Endothelial cell of umbilical vein (primary cell): ENCODE data around the gene VIP. TPM values are rescaled to one million over a fixed set of nuclear protein-coding genes. Genes with fewer than 3 reads are reported as not detected.
A peak's percentile ranks its signal among the peaks of the same experiment; 100 is the strongest.

Experiments
- BruUV-seq: library from RNA; stranded (reverse); fragments of 400-500 nt; replicated peaks from 2 replicates; lab custom pipeline; 2021; lab: Mats Ljungman, UMichigan
- CTCF ChIA-PET: fragments of 300-600, 350-600 bp; sonication (Branson Sonifier 250); formaldehyde crosslinking; loops from one replicate; lab custom pipeline; 2021; ENCODE audit warnings: antibody characterized with exemption, inconsistent platforms; lab: Charles Lee
- POLR2A ChIA-PET: fragments of 300-600, 350-600 bp; sonication (Branson Sonifier 250); formaldehyde crosslinking; loops from one replicate; lab custom pipeline; 2021; ENCODE audit warnings: antibody characterized with exemption, inconsistent platforms; lab: Charles Lee
- DNase-seq: peaks from one replicate; pipeline ENCODE4 v3.0.0-alpha.2; 2011; ENCODE audit warnings: low read depth, low spot score
- FAIRE-seq: peaks from 2 replicates; lab custom pipeline; 2011; peaks lifted over from hg19 to GRCh38; lab: Jason Lieb, UNC
- H2AFZ ChIP-seq: 2 replicates; pipeline ENCODE4 v1.6.0; 2012; ENCODE audit warnings: low read depth, low read length, control low read depth, inconsistent platforms
- H3K27ac ChIP-seq: 2 replicates; pipeline ENCODE4 v1.5.1; 2011; ENCODE audit warnings: low read depth, mild to moderate bottlenecking, control low read depth, low read length, moderate library complexity; ENCODE audit not compliant: insufficient read depth
- H3K27me3 ChIP-seq, 2 experiments: 2 replicates each; pipeline versions ENCODE4 v1.6.0 to v1.6.1; 2011; ENCODE audit warnings: low read length in 2 of 2, mixed read lengths in 1 of 2; ENCODE audit not compliant: control insufficient read depth in 2 of 2, insufficient read depth in 2 of 2
- H3K36me3 ChIP-seq, 2 experiments: 2 replicates in 1 of 2; 3 replicates in 1 of 2; pipeline ENCODE4 v1.5.1; 2011; ENCODE audit warnings: low read length in 2 of 2, mild to moderate bottlenecking in 1 of 2, moderate library complexity in 1 of 2; ENCODE audit not compliant: control insufficient read depth in 2 of 2, insufficient read depth in 2 of 2; ENCODE audit errors: extremely low read depth in 1 of 2
- H3K4me1 ChIP-seq: 3 replicates; pipeline ENCODE4 v1.5.1; 2011; ENCODE audit warnings: mild to moderate bottlenecking, low read length; ENCODE audit not compliant: control insufficient read depth, insufficient read depth; ENCODE audit errors: extremely low read depth
- H3K4me2 ChIP-seq: 2 replicates; pipeline ENCODE4 v1.6.1; 2011; ENCODE audit warnings: low read length, control low read depth, mixed read lengths; ENCODE audit not compliant: insufficient read depth
- H3K4me3 ChIP-seq, 3 experiments: fragments of 200-600 bp in 1 of 3; sonication (generic), shearing (Covaris generic) in 1 of 3; replicated peaks in 1 of 3; 2 replicates each; pipeline ENCODE4 v1.5.1; 2011 to 2016; ENCODE audit warnings: control low read depth in 3 of 3, low read length in 3 of 3, mild to moderate bottlenecking in 2 of 3, inconsistent platforms in 1 of 3, low read depth in 1 of 3, moderate library complexity in 1 of 3; ENCODE audit not compliant: insufficient read depth in 1 of 3
- H3K79me2 ChIP-seq: 2 replicates; pipeline ENCODE4 v1.6.0; 2012; ENCODE audit warnings: low read length, inconsistent platforms; ENCODE audit not compliant: control insufficient read depth, insufficient read depth
- H3K9ac ChIP-seq: replicated peaks from 2 replicates; pipeline ENCODE3; 2011; ENCODE audit warnings: low read length, control low read depth; ENCODE audit not compliant: insufficient read depth; ENCODE audit errors: extremely low read depth
- H3K9me1 ChIP-seq: replicated peaks from 3 replicates; pipeline ENCODE4 v1.6.0; 2011; ENCODE audit warnings: mild to moderate bottlenecking, low read length; ENCODE audit not compliant: control insufficient read depth, insufficient read depth; ENCODE audit errors: extremely low read depth
- H3K9me3 ChIP-seq: replicated peaks from 2 replicates; pipeline ENCODE4 v1.5.1; 2012; ENCODE audit warnings: low read length, inconsistent platforms; ENCODE audit not compliant: control insufficient read depth, insufficient read depth
- H4K20me1 ChIP-seq: replicated peaks from 2 replicates; pipeline ENCODE3; 2011; ENCODE audit warnings: mild to moderate bottlenecking, low read length; ENCODE audit not compliant: control insufficient read depth, insufficient read depth; ENCODE audit errors: extremely low read depth
- CTCF ChIP-seq, 2 donors: IDR thresholded peaks; 1 replicate in 1 of 2; 2 replicates in 1 of 2; pipeline ENCODE4 v1.5.1; 2011; ENCODE audit warnings: low read length in 2 of 2, mild to moderate bottlenecking in 2 of 2, moderate library complexity in 2 of 2, control low read depth in 1 of 2, inconsistent platforms in 1 of 2, low read depth in 1 of 2; ENCODE audit not compliant: insufficient read depth in 1 of 2; ENCODE audit errors: extremely low read depth in 1 of 2
- EZH2 ChIP-seq: IDR thresholded peaks from 2 replicates; pipeline ENCODE4 v1.6.1; 2012; ENCODE audit warnings: borderline replicate concordance, low read depth, mild to moderate bottlenecking, moderate library complexity, low read length, inconsistent platforms; ENCODE audit not compliant: severe bottlenecking
- FOS ChIP-seq: IDR thresholded peaks from 2 replicates; pipeline ENCODE4 v1.6.1; 2011; ENCODE audit warnings: mild to moderate bottlenecking, low read length, moderate library complexity, borderline replicate concordance; ENCODE audit not compliant: insufficient read depth
- GATA2 ChIP-seq: IDR thresholded peaks from 2 replicates; pipeline ENCODE4 v1.7.0; 2011; ENCODE audit warnings: low read depth, mild to moderate bottlenecking, moderate library complexity, mixed read lengths, low read length; ENCODE audit not compliant: insufficient read length, insufficient read depth
- JUN ChIP-seq: IDR thresholded peaks from 2 replicates; pipeline ENCODE4 v1.6.1; 2011; ENCODE audit warnings: borderline replicate concordance, low read depth; ENCODE audit not compliant: insufficient read length, insufficient read depth
- MAX ChIP-seq: IDR thresholded peaks from 2 replicates; pipeline ENCODE4 v1.6.1; 2011; ENCODE audit not compliant: insufficient read depth, insufficient read length
- MYC ChIP-seq: IDR thresholded peaks from one replicate; pipeline ENCODE4 v1.6.1; 2011; ENCODE audit warnings: mild to moderate bottlenecking, low read depth, low read length
- POLR2A ChIP-seq: IDR thresholded peaks from 2 replicates; pipeline ENCODE4 v1.6.1; 2012; ENCODE audit warnings: low read depth, mild to moderate bottlenecking, control low read depth, low read length
- POLR2AphosphoS5 ChIP-seq: IDR thresholded peaks from 2 replicates; pipeline ENCODE4 v1.6.1; 2012; ENCODE audit warnings: low read depth, mild to moderate bottlenecking, control low read depth, low read length, moderate library complexity; ENCODE audit not compliant: insufficient read depth
- dilution Hi-C: fragments of 300-500 bp; cut with MboI; formaldehyde crosslinking; loops from one replicate; pipeline ENCODE4 v1.15.0; 2019; ENCODE audit warnings: low sequenced_read_pairs; ENCODE audit not compliant: extremely low pct_ligation_motif_present
- intact Hi-C: fragments of 100-400 bp; cut with micrococcal nuclease; formaldehyde crosslinking; loops from one replicate; pipeline ENCODE4 v1.10.0; 2022
- polyA plus RNA-seq, 4 experiments: library from polyadenylated mRNA; depleted of rRNA in 3 of 4; stranded (reverse) in 3 of 4; unstranded in 1 of 4; fragments of >200 nt; gene quantifications; 2 replicates each; pipeline versions ENCODE4 v1.2.1 to v1.2.3, GENCODE V29; 2011 to 2012; ENCODE audit warnings: missing spikeins in 1 of 4
- total RNA-seq: library from RNA; stranded (reverse); gene quantifications from 2 replicates; pipeline ENCODE4 v1.2.3, GENCODE V29; 2021

Gene VIP
- total and polyA plus RNA-seq, 2 donors (not counting 3 experiments of a cell fraction or from before 2014, with no cell fraction given), result 0.70 to 2.0 TPM

GRCh38 chr6:152705327-152705726, 45.3 kb upstream of the VIP start:
- peaks cover 6% of the 10 kb centered on the region for H3K9me3 ChIP-seq
- H2AFZ ChIP-seq, result no peak overlapping the region
- H3K4me2 ChIP-seq, result peak overlapping the region; percentile 42
- no TSS peak for BruUV-seq
- H4K20me1 ChIP-seq, result peaks cover 16% of the 10 kb centered on the region
- H3K36me3 ChIP-seq, result peaks cover 0 to 6% of the 10 kb centered on the region in 2 experiments
- H3K27me3 ChIP-seq, result no peaks in the 10 kb centered on the region
- no peak for FAIRE-seq
- H3K27ac ChIP-seq, result no peak overlapping the region
- H3K9me1 ChIP-seq, result no peaks in the 10 kb centered on the region
- POLR2A ChIA-PET, result no interaction called here
- H3K79me2 ChIP-seq, result peaks cover 83% of the 10 kb centered on the region
- intact Hi-C loops, result no loop called here
- dilution Hi-C loops, result no loop called here
- peaks cover 33% of the 10 kb centered on the region for H3K4me1 ChIP-seq
- TF ChIP-seq GATA2 (no peak), CTCF (IDR thresholded peaks at IDR 0.05; ENCODE audit: extremely low read depth in 1 of 2, insufficient read depth in 1 of 2, low read depth in 1 of 2, low read length in 2 of 2) (no peak), EZH2 (no peak), POLR2A (no peak), JUN (no peak)
- CTCF ChIA-PET, result interaction anchor here (1.1 to 2.1 kb wide), 2 partner anchors 9 to 10 kb away, joined by 4 read pairs; no protein-coding TSS in a partner anchor
- DNase-seq, result no peak
- no peak overlapping the region for H3K4me3 ChIP-seq
- H3K9ac ChIP-seq, result no peak overlapping the region

- ChIA-PET CTCF (interaction anchor here (1.1 kb wide), 2 partner anchors 11 to 45 kb away, joined by 3 to 4 read pairs; no protein-coding TSS in a partner anchor), POLR2A (no interaction called here)
- intact Hi-C loops (no loop called here), dilution Hi-C loops (no loop called here)
- H3K4me2 ChIP-seq, result no peak overlapping the region
- H2AFZ ChIP-seq, result no peak overlapping the region
- H4K20me1 ChIP-seq, result peaks cover 13% of the 10 kb centered on the region
- no peaks in the 10 kb centered on the region for H3K9me1 ChIP-seq
- FAIRE-seq, result no peak
- no peaks in the 10 kb centered on the region for H3K27me3 ChIP-seq
- DNase-seq, result no peak
- H3K4me1 ChIP-seq, result peaks cover 22% of the 10 kb centered on the region
- no TSS peak for BruUV-seq
- H3K9ac ChIP-seq, result no peak overlapping the region
- no peak overlapping the region for H3K27ac ChIP-seq
- TF ChIP-seq GATA2 (no peak), POLR2A (no peak), CTCF (IDR thresholded peaks at IDR 0.05; ENCODE audit: extremely low read depth in 1 of 2, insufficient read depth in 1 of 2, low read depth in 1 of 2, low read length in 2 of 2) (no peak), POLR2AphosphoS5 (no peak), MYC (no peak), MAX (no peak), FOS (no peak), EZH2 (no peak), JUN (no peak)
- H3K4me3 ChIP-seq, result no peak overlapping the region
- H3K36me3 ChIP-seq, result peaks cover 0 to 5% of the 10 kb centered on the region in 2 experiments
- H3K9me3 ChIP-seq, result no peaks in the 10 kb centered on the region
- peaks cover 86% of the 10 kb centered on the region for H3K79me2 ChIP-seq
Measured at GRCh38 chr6:152716322-152716721, 34.3 kb upstream of the VIP start.
